ENCODE results near the gene DLG2.

DLG2 gene

GRCh38 chr11:84580428-84580827, 1046.7 kb downstream of the DLG2 start:
- TF ChIP-seq REST (IDR thresholded peaks at IDR 0.05; ENCODE audit: insufficient read depth in 1 of 2, low read depth in 2 of 2, low read length in 2 of 2) (no peak), SIN3A (IDR thresholded peaks at IDR 0.05; ENCODE audit: borderline replicate concordance, insufficient read depth, low read length) (no peak)

DNA sequence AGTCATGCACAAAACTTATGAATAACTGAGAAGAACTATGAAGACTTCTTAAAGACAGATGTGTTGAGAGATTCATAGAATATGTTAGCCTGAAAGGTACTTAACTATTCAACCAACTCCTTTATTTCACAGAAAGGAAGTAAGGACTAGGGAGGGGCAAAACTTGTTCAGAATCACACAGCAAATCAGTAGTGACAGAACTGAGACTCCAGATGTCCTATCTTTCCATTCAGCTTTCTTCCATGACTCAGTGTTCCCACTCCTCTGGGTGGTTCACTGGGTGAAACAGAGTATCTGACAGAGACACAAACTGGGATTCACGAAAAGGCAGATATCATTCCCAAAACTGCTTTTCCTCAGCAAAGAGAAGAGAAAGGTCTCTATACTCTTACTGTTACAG, 1053.3 kb downstream of the DLG2 start:
- TF ChIP-seq FOXP2 (optimal IDR thresholded peaks at IDR 0.05; ENCODE audit: borderline replicate concordance, extremely low read depth, extremely low read length, insufficient read depth) (no peak), SIN3A (IDR thresholded peaks at IDR 0.05; ENCODE audit: borderline replicate concordance, insufficient read depth, low read length) (no peak), POLR2AphosphoS5 (IDR thresholded peaks at IDR 0.05; ENCODE audit: low read depth, low read length) (no peak), REST (IDR thresholded peaks at IDR 0.05; ENCODE audit: insufficient read depth in 1 of 2, low read depth in 2 of 2, low read length in 2 of 2) (no peak), TAF1 (IDR thresholded peaks at IDR 0.05; ENCODE audit: borderline replicate concordance, insufficient read depth, low read length) (no peak)

DNA sequence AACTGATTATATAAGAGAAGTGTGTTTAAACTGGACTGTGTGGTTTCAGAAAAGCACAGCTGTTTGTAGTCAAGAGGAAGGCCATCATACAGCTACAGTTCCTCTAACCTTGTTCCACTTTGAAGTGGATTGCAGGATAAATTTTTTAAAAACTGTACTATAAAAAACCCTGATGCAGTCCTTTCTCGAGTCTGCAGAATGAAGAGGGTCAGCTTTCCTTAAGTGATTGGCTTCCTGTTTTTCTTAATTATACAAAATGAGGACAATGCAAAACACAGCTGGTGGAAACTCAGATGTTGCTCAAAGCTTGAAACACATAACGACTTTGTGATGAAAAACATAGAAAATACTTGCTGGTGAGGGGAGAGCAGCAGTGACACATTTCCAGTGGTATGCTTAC, 1060.5 kb downstream of the DLG2 start:
- TF ChIP-seq SIN3A (IDR thresholded peaks at IDR 0.05; ENCODE audit: borderline replicate concordance, insufficient read depth, low read length) (no peak), FOXP2 (optimal IDR thresholded peaks at IDR 0.05; ENCODE audit: borderline replicate concordance, extremely low read depth, extremely low read length, insufficient read depth) (no peak), REST (IDR thresholded peaks at IDR 0.05; ENCODE audit: insufficient read depth in 1 of 2, low read depth in 2 of 2, low read length in 2 of 2) (no peak), POLR2AphosphoS5 (IDR thresholded peaks at IDR 0.05; ENCODE audit: low read depth, low read length) (no peak), TAF1 (IDR thresholded peaks at IDR 0.05; ENCODE audit: borderline replicate concordance, insufficient read depth, low read length) (no peak)

GRCh38 chr11:84564867-84565184, 1062.3 kb downstream of the DLG2 start:
- TF ChIP-seq SIN3A (IDR thresholded peaks at IDR 0.05; ENCODE audit: borderline replicate concordance, insufficient read depth, low read length): no peak
- no peak for TF ChIP-seq POLR2AphosphoS5 (IDR thresholded peaks at IDR 0.05; ENCODE audit: low read depth, low read length)

GRCh38 chr11:84564180-84564866, 1062.8 kb downstream of the DLG2 start:
- TF ChIP-seq FOXP2 (optimal IDR thresholded peaks at IDR 0.05; ENCODE audit: borderline replicate concordance, extremely low read depth, extremely low read length, insufficient read depth): no peak
- no peak for TF ChIP-seq REST (IDR thresholded peaks at IDR 0.05; ENCODE audit: insufficient read depth in 1 of 2, low read depth in 2 of 2, low read length in 2 of 2)
- TF ChIP-seq TAF1 (IDR thresholded peaks at IDR 0.05; ENCODE audit: borderline replicate concordance, insufficient read depth, low read length): no peak
- TF ChIP-seq POLR2AphosphoS5 (IDR thresholded peaks at IDR 0.05; ENCODE audit: low read depth, low read length): no peak
